ENCODE measurements around the gene GET3. TPM values are rescaled to one million over a fixed set of nuclear protein-coding genes. Genes with fewer than 3 reads are reported as not detected.
A peak's percentile ranks its signal among the peaks of the same experiment; 100 is the strongest.

GET3 gene
- total RNA-seq, 1 experiment from 2014 or later: 69.9 TPM

DNA sequence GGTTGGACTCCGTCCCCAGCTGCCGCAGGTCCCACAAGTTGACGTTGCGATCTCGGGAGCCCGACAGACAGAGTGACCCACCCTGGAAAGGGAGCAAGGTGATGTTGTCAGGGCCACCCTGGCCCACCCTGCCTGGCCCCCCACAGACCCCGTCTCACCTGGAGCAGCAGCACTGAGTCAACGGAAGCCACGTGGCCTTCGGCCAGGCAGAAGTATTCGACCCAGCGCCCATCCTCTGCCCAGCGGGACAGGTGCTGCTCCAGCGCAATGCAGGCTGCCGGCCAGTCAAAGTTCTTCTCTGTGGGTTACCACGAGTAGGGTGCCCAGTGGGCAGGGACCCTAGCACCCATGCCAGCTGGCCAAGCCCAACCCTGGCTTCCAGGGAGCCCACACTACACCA, 42.7 kb upstream of the GET3 start:
- no peak for TF ChIP-seq TCF7L2 (IDR thresholded peaks at IDR 0.05; ENCODE audit: low read depth, low read length)
- no peak for TF ChIP-seq SIN3A (IDR thresholded peaks at IDR 0.05; ENCODE audit: borderline replicate concordance, insufficient read depth, low read depth, low read length)
- no peak for TF ChIP-seq POLR2AphosphoS5 (IDR thresholded peaks at IDR 0.05; ENCODE audit: low read depth, low read length)
- TF ChIP-seq, protein P1, sequence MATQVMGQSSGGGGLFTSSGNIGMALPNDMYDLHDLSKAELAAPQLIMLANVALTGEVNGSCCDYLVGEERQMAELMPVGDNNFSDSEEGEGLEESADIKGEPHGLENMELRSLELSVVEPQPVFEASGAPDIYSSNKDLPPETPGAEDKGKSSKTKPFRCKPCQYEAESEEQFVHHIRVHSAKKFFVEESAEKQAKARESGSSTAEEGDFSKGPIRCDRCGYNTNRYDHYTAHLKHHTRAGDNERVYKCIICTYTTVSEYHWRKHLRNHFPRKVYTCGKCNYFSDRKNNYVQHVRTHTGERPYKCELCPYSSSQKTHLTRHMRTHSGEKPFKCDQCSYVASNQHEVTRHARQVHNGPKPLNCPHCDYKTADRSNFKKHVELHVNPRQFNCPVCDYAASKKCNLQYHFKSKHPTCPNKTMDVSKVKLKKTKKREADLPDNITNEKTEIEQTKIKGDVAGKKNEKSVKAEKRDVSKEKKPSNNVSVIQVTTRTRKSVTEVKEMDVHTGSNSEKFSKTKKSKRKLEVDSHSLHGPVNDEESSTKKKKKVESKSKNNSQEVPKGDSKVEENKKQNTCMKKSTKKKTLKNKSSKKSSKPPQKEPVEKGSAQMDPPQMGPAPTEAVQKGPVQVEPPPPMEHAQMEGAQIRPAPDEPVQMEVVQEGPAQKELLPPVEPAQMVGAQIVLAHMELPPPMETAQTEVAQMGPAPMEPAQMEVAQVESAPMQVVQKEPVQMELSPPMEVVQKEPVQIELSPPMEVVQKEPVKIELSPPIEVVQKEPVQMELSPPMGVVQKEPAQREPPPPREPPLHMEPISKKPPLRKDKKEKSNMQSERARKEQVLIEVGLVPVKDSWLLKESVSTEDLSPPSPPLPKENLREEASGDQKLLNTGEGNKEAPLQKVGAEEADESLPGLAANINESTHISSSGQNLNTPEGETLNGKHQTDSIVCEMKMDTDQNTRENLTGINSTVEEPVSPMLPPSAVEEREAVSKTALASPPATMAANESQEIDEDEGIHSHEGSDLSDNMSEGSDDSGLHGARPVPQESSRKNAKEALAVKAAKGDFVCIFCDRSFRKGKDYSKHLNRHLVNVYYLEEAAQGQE (IDR thresholded peaks at IDR 0.05; ENCODE audit: insufficient read depth in 1 of 2, low read depth in 2 of 2, low read length in 1 of 2): no peak
- no peak for TF ChIP-seq CTCF (IDR thresholded peaks at IDR 0.05)
- Histone ChIP-seq H3K9me3 (ENCODE audit: control insufficient read depth, insufficient read depth, low read depth, low read length) (no peaks in the 10 kb centered on the region), H3K27ac (ENCODE audit: low read length) (no peak overlapping the region), H3K4me1 (ENCODE audit: control insufficient read depth, insufficient read depth, low read length) (peaks cover 5% of the 10 kb centered on the region; the same call in 1 of the 2 replicates), H3K36me3 (ENCODE audit: control insufficient read depth, insufficient read depth, low read length) (no peaks in the 10 kb centered on the region; the same call in 1 of the 2 replicates), H3K4me3 (ENCODE audit: low read depth in 2 of 2, low read length in 2 of 2) (no peak overlapping the region), H3K27me3 (ENCODE audit: control insufficient read depth, insufficient read depth, low read length) (no peaks in the 10 kb centered on the region)
- intact Hi-C loops (cut with micrococcal nuclease; ENCODE audit: unreplicated experiment) (no loop called here), in situ Hi-C loops (cut with HindIII; ENCODE audit: low pct_unique_long_range_greater_than_20kb, low sequenced_read_pairs) (no loop called here)
- ChIA-PET CTCF (no interaction called here), POLR2A (no interaction called here)
- DNase-seq (ENCODE audit: low read depth, low spot score): no peak
- BruUV-seq (replicated peaks): TSS peak; percentile 46
- no peak for ATAC-seq

DNA sequence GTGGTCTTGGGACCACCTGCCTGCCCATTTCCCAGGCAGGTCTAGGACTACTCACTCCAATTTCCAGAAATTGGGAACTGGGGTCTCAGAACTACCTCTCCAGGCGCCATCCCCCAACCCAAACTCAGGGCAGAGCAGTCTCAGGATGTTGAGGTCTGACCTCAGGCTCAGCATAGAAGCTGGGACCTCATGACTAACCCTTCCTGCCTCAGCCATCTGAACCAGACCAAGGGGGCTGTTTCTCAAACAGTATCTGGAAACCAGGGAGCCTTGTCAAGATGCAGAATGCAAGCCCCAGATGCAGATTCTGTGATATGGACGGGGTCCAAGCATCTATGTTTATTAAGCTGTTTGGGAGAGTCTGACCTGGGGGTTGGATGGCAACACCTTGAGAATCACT, 42.2 kb upstream of the GET3 start:
- no TSS peak for BruUV-seq (replicated peaks)
- CTCF ChIA-PET: no interaction called here

More for the DNA sequence above, 42.2 kb upstream of the GET3 start:
- Histone ChIP-seq H3K9me3 (ENCODE audit: control insufficient read depth, insufficient read depth, low read depth, low read length) (no peaks in the 10 kb centered on the region), H3K36me3 (ENCODE audit: control insufficient read depth, insufficient read depth, low read length) (no peaks in the 10 kb centered on the region; the same call in 1 of the 2 replicates), H3K27ac (ENCODE audit: low read length) (no peak overlapping the region), H3K4me1 (ENCODE audit: control insufficient read depth, insufficient read depth, low read length) (peaks cover 5% of the 10 kb centered on the region; the same call in 1 of the 2 replicates), H3K4me3 (ENCODE audit: low read depth in 2 of 2, low read length in 2 of 2) (peak overlapping the region in 1 of 2 experiments; percentile 69; a peak in 2 of 4 replicates), H3K27me3 (ENCODE audit: control insufficient read depth, insufficient read depth, low read length) (no peaks in the 10 kb centered on the region)
- DNase-seq (ENCODE audit: low read depth, low spot score) (no peak), ATAC-seq (no peak)
- POLR2A ChIA-PET: no interaction called here
- intact Hi-C loops (cut with micrococcal nuclease; ENCODE audit: unreplicated experiment): no loop called here
- in situ Hi-C loops (cut with HindIII; ENCODE audit: low pct_unique_long_range_greater_than_20kb, low sequenced_read_pairs): no loop called here
- TF ChIP-seq TCF7L2 (IDR thresholded peaks at IDR 0.05; ENCODE audit: low read depth, low read length): no peak
- TF ChIP-seq CTCF (IDR thresholded peaks at IDR 0.05): no peak
- TF ChIP-seq, protein P1 (IDR thresholded peaks at IDR 0.05; ENCODE audit: insufficient read depth in 1 of 2, low read depth in 2 of 2, low read length in 1 of 2): no peak
- TF ChIP-seq POLR2AphosphoS5 (IDR thresholded peaks at IDR 0.05; ENCODE audit: low read depth, low read length): no peak
- no peak for TF ChIP-seq SIN3A (IDR thresholded peaks at IDR 0.05; ENCODE audit: borderline replicate concordance, insufficient read depth, low read depth, low read length)

Data from Panc1 (cell line).